Measurements from ENCODE around the gene GRAP2.
A peak's percentile ranks its signal among the peaks of the same experiment; 100 is the strongest.
"Not testable (repeated sequence)": the region's sequence is repeated elsewhere in the genome, so short reads cannot be mapped to it uniquely, and the experiment has no call there.

The GRAP2 gene

DNA sequence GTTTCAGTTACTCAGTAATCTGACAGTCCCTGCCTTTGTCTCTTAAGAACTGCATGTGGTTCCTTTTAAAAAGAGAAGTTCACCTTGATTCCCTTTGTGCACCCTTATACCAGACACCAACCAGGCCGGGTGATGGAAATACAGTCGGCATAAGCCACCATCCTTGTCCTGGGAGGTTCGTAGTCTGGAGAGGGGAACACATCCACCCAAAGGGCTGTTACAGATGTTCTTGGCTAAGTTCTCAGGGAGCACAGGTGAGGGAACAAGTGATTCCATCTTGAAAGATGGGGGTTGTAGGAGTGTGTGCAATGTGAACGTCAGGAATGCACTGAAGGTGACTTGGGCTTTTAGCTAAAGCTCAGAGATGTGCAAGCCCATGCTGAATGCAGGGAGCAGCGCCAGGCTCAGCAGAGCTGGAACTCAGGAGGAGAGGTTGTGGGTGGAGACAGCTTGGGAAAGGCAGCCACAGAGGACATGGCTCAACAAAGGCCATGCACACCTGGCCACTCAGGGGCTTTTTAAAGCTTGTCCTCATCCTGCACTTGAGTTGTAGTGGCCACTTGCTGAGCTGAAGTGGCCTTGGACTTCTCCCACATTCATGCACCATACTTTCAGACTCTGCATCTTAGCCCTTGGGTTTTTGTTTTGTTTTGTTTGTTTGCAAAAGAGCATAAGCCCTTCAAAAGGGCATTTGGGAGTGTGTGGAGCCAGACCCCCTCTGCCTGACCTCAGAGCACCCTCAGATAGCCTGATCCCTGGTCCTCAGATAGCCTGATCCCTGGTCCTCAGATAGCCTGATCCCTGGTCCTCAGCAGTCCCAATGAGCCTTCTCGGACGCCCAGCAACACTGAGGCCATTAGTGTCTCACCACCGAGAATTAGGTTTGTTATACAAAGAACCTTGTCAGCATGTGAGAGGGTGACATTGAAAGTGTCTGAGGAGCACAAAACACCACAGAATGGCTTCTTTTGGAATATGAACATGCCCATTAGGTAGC, 46.6 kb downstream of the GRAP2 start:
- no peak for DNase-seq

- no peak for DNase-seq
These were observed 49.3 kb downstream of the GRAP2 start for GRCh38 chr22:39949964-39950737.

- DNase-seq = not testable (repeated sequence)
These were observed 50.9 kb downstream of the GRAP2 start for GRCh38 chr22:39951603-39952293.

DNA sequence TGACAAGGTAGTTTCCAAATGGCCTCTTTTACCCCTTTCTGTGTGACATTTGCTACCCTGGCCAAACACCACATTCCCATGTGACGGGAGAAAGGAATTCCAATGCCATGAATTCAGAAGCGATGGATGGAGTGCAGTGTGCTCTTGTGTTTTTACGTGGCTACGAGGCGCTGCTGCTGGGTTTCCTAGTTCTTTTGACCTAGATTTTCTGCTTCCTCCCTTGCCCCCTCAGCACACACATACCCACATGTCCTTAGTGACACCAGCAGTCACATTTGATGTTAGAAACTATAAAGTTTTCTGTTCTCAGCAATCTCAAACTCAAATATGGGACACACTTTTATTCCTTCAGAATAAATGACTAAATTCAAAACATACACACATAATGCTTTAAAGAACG, 51.5 kb downstream of the GRAP2 start:
- DNase-seq = no peak

- no peak for DNase-seq
These were observed 52.2 kb downstream of the GRAP2 start for GRCh38 chr22:39953101-39953500.

DNA sequence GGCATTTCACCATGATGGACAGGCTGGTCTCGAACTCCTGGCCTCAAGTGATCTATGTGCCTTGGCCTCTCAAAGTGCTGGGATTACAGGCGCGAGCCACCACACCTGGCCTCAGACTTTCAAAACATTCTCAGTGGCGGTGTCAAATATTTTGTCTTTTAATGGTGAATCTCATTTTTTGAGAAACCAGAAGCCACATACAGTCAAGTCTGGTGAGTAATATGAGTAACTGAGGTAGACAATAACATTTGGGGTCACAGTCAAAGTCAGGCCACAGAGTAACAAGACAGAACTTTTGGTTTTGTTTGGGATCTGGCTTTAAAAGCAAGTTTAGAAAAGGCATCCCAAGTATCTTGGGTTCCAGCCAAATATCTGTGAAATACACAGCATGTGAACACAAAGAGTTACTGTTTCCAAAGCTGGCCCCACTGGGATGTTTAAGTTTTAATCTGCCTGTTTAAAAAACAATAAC, 53.7 kb downstream of the GRAP2 start:
- DNase-seq = peak; percentile 25

GRCh38 chr22:39955675-39956074, 54.8 kb downstream of the GRAP2 start:
- DNase-seq = no peak

DNA sequence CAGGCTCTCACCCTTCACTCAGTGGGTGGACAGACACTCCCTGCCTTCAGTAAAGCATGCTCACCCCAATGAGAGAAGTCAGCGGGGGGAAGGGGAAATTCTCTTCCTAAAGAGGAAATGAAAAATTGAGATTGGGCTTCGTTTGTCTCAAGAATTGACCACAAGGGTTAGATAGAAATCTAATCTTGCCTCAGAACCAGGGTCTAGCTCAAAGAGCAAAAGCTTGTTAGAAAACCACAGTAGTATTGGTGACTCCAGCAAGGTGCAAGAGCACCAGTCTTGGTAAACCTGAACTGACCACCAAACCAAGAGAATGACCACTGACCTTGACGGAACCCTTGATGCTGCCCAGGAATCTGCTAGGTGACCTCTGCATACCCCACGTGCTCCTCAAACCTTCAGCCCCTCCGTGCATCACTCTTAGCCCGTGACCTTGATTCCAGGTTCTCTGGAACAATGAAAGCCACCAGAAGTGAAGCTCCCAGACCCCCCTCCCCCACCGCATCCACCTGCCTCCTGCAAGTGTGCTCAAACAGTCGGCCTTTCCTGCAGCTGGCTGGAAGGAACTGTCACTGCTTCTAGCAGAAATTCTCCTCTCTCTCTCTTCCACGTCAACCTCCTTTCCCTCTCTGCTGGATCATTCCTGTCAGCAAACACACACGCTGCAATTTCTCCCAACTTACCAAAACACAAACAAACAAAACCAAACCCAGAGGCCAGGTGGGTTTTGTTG, 56.2 kb downstream of the GRAP2 start:
- no peak for DNase-seq

DNA sequence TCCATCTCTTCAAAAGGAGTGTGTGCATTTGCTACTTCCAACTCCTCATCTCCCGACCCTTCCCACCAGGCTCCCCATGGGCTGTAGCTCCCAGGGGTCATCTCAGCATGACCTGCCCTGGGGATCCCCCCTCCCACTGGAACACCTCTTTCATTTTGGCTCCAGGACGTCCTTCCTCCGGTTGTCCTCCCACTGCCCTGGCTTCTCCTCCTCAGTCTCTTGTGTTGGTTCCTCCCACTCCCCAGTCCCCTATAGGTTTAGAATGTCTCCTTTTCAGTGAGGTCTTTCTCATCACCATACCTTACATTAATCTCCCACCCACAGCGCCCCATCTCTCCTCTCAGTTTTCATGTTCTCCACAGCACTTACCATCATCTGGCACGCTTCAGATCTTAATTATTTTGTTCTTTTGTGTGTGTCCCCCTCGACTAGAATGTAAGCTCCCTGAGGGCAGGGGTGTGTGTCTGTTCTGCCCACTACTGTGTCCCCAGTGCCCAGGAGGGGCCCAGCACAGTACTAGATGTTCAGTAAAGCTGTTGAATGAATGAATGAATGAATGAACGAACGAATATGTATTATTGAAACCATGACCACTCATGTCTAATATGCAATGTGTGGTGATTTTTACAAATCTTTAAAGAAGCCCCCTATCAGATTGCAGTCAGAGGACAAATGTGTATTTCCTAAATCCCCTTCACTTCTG, 57.3 kb downstream of the GRAP2 start:
- no peak for DNase-seq

DNA sequence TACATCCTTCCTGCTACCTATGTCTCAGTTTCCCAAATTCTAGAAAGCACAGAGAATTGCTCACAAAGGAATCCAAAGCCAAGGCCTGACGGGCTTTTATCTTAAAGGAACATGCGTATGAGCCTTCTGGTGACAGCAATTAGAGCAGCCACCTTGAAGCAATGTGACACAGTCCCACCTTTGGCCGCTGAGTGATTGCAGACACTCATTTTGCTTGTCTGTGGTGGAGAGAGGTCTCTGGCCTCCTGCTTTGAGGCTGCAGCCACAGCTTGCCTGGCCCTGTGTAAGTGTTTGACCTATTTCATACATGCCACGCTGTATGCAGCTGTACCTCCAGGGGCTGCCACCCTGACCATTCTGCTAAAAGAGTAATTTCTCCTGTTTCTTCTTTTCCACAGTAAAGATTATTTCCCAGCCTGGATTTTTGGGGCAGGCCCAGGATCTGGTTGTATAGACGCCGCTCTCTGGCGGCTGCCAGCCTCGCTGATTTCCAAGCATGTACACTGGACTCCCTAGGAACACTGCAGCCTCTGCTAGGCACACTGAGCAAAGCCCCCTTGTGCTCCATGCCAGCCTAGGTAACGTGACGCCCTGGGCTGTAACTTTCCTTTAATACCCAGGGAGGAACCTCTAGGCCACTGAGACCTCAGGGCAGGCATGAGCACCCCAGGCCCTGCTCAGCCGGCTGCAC, 58.2 kb downstream of the GRAP2 start:
- DNase-seq = no peak

- DNase-seq = peak; percentile 37
These were observed 59.0 kb downstream of the GRAP2 start, which contains the start of gene TMA7B for GRCh38 chr22:39959640-39960447. TMA7B (plus strand) TSS chr22:39960397; CDS start chr22:39964375, 3,978 bp downstream.

GRCh38 chr22:39960791-39961746, 60.2 kb downstream of the GRAP2 start:
- DNase-seq = peak; percentile 40

- DNase-seq = no peak
These were observed 61.2 kb downstream of the GRAP2 start for GRCh38 chr22:39962071-39962470.

DNA sequence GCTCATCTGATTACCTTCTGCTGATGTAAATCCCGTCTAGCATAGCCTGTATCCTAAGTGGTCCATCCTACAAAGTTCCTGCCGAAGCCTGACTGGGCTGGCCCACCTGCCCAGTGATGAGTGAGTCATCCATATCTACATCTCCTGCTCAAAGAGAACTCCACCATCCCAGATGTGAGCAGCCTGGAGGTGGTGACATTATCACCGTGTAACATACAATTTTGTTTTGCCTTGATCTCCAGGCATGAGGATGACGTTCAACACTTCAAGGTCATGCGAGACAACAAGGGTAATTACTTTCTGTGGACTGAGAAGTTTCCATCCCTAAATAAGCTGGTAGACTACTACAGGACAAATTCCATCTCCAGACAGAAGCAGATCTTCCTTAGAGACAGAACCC, 64.9 kb downstream of the GRAP2 start:
- DNase-seq = no peak

DNA sequence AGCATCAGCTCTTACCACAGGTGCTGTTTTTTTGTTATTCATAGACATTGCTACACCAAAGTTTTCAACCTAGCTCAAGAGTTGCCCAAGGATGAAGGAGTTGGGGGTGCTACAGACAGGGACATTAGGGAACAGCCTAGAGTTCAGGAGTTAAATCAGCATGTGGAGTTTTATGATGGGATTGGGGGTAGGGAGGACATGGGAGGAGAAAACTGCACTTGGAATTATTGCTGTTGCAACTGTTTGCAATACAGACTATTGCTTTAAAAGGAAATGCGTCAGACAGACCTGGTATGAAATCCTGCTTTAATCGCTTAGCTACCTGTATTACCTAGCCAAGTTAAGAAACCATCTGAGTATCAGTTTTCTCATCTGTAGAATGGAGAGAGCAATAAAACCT, 65.6 kb downstream of the GRAP2 start:
- DNase-seq = no peak

- no peak for DNase-seq
These were observed 66.4 kb downstream of the GRAP2 start for GRCh38 chr22:39967103-39967829.

DNA sequence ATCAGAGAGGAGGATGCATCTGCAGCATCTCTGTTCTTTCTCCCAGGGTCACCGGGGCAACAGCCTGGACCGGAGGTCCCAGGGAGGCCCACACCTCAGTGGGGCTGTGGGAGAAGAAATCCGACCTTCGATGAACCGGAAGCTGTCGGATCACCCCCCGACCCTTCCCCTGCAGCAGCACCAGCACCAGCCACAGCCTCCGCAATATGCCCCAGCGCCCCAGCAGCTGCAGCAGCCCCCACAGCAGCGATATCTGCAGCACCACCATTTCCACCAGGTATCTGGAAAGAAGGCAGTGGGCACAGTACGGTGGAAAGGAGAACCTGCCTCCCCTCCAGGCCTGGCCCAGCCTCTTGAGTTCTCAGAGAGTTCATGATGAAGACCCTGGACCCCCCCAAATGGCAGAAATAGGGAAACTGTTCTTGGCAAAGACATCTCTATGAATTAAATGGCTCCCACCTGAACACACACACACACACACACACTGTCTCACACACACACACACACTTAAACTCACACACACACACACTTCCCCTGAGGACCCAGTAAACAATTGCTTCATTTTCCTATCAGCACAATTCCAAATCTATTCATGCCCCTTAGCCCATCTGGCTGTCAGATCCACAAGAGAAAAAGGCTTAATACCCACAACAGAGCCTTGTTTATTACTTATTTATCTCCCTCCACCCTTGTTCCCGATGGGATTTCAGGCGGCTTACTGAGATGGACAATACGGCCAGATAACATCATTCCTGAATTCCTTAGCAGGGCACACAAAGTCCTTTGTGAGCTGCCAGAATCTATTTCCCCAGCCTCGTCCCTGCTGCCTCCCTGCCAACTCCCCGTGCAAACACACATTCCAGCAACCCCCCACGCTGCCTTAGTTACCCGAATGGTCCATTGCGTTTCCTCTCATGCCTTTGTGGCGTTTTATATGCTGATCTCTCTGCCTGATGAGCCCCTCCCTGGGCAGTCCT, 67.4 kb downstream of the GRAP2 start:
- no peak for DNase-seq
